A549 (cell line): ENCODE data around the gene SOX11. TPM values are rescaled to one million over a fixed set of nuclear protein-coding genes. Genes with fewer than 3 reads are reported as not detected.

ENCODE experiments used
- ATAC-seq, 2 experiments: fragments of 200-7000 bp in 1 of 2; fragments of >200 bp in 1 of 2; cut with Nextera tagmentation in 1 of 2; cut with Tn5 transposase in 1 of 2; 3 replicates each; pipeline versions ENCODE4 v1.8.0 to v1.9.1; 2018 to 2020; ENCODE audit warnings: mild to moderate bottlenecking in 1 of 2, moderate library complexity in 1 of 2
- CTCF ChIA-PET: fragments of 300-600 bp; sonication (Branson Sonifier 250); formaldehyde crosslinking; extraction: SDS; loops from one replicate; lab custom pipeline; 2021; ENCODE audit warnings: antibody characterized with exemption, inconsistent platforms; lab: Yijun Ruan, JAX
- POLR2A ChIA-PET: fragments of 350-600 bp; formaldehyde crosslinking; extraction: SDS; loops from one replicate; lab custom pipeline; 2021; ENCODE audit warnings: antibody characterized with exemption, inconsistent platforms; lab: Yijun Ruan, JAX
- DNase-seq, 2 experiments: peaks; one replicate each; pipeline versions ENCODE4 v3.0.0 to v3.0.0-alpha.2; 2011 to 2016; ENCODE audit warnings: low read depth in 1 of 2, low spot score in 1 of 2
- FAIRE-seq: peaks from 2 replicates; lab custom pipeline; 2011; peaks lifted over from hg19 to GRCh38; lab: Jason Lieb, UNC
- H3K27ac ChIP-seq, 2 experiments: fragments of >200 bp; sonication (Bioruptor Twin); formaldehyde crosslinking; 3 replicates each; pipeline ENCODE4 v1.5.1; 2016 to 2017
- H3K4me1 ChIP-seq: fragments of >200 bp; sonication (Bioruptor Twin); formaldehyde crosslinking; 3 replicates; pipeline ENCODE4 v1.6.1; 2016
- H3K4me2 ChIP-seq: fragments of >200 bp; sonication (Bioruptor Twin); formaldehyde crosslinking; 3 replicates; pipeline ENCODE4 v1.6.1; 2016
- H3K4me3 ChIP-seq: fragments of >200 bp; sonication (Bioruptor Twin); formaldehyde crosslinking; 3 replicates; pipeline ENCODE4 v1.5.1; 2016
- H3K9me3 ChIP-seq: fragments of >200 bp; sonication (Bioruptor Twin); formaldehyde crosslinking; 3 replicates; pipeline ENCODE4 v1.6.1; 2016
- BHLHE40 ChIP-seq: IDR thresholded peaks from 2 replicates; pipeline ENCODE4 v1.6.1; 2012; ENCODE audit warnings: low read depth, low read length, inconsistent platforms
- CBX8 ChIP-seq: fragments of 200-600 bp; sonication (generic); IDR thresholded peaks from 2 replicates; pipeline ENCODE4 v1.6.1; 2016
- CEBPB ChIP-seq, 2 experiments: fragments of >200 bp in 1 of 2; sonication (Bioruptor Twin) in 1 of 2; formaldehyde crosslinking in 1 of 2; IDR thresholded peaks; 2 replicates each; pipeline ENCODE4 v1.6.1; 2012 to 2016
- ELK1 ChIP-seq: fragments of 150-350 bp; IDR thresholded peaks from 2 replicates; pipeline ENCODE4 v1.6.1; 2014; ENCODE audit warnings: low read depth, mild to moderate bottlenecking, low read length
- FOSB ChIP-seq: fragments of 250-450 bp; sonication (Bioruptor Pico); IDR thresholded peaks from 2 replicates; pipeline ENCODE4 v1.5.0; 2020; ENCODE audit warnings: mild to moderate bottlenecking, moderate library complexity
- HEYL ChIP-seq: fragments of 250-450 bp; sonication (Bioruptor Pico); IDR thresholded peaks from 2 replicates; pipeline ENCODE4 v1.8.0; 2021; ENCODE audit warnings: mild to moderate bottlenecking, moderate library complexity
- MAFK ChIP-seq: fragments of 450-650 bp; IDR thresholded peaks from 2 replicates; pipeline ENCODE4 v1.6.1; 2014; ENCODE audit not compliant: partially characterized antibody
- MAX ChIP-seq: IDR thresholded peaks from 2 replicates; pipeline ENCODE4 v1.6.1; 2012
- NFE2L2 ChIP-seq: fragments of 150-350 bp; conservative IDR thresholded peaks from 2 replicates; pipeline ENCODE4 v1.6.1; 2014; ENCODE audit warnings: low read length
- NPAS2 ChIP-seq: fragments of 250-450 bp; sonication (Bioruptor Pico); IDR thresholded peaks from 2 replicates; pipeline ENCODE4 v1.8.0; 2022; ENCODE audit warnings: mild to moderate bottlenecking, moderate library complexity, borderline replicate concordance
- PHF8 ChIP-seq: fragments of 200-600 bp; sonication (generic); IDR thresholded peaks from 2 replicates; pipeline ENCODE4 v1.6.1; 2016; ENCODE audit warnings: low read depth, mild to moderate bottlenecking, antibody characterized with exemption, moderate library complexity, borderline replicate concordance
- POLR2A ChIP-seq: IDR thresholded peaks from 2 replicates; pipeline ENCODE4 v1.6.1; 2012; ENCODE audit warnings: mild to moderate bottlenecking, low read length
- POLR2AphosphoS2 ChIP-seq: conservative IDR thresholded peaks from 2 replicates; pipeline ENCODE4 v1.6.1; 2012; ENCODE audit warnings: low read length, improper control_type of control experiment, inconsistent platforms
- RCOR1 ChIP-seq: fragments of 150-350 bp; IDR thresholded peaks from 2 replicates; pipeline ENCODE4 v1.6.1; 2014; ENCODE audit warnings: antibody characterized with exemption, low read length, low read depth
- REST ChIP-seq: fragments of 200-600 bp; sonication (generic); IDR thresholded peaks from 2 replicates; pipeline ENCODE4 v1.6.1; 2016; ENCODE audit warnings: antibody characterized with exemption, mild to moderate bottlenecking, moderate library complexity
- RNF2 ChIP-seq: fragments of 200-600 bp; sonication (generic); IDR thresholded peaks from 2 replicates; pipeline ENCODE4 v1.6.1; 2016; ENCODE audit warnings: low read depth, mild to moderate bottlenecking, antibody characterized with exemption, moderate library complexity, borderline replicate concordance
- SMC3 ChIP-seq: fragments of >200 bp; sonication (Bioruptor Twin); formaldehyde crosslinking; IDR thresholded peaks from 3 replicates; pipeline ENCODE4 v1.6.1; 2018; ENCODE audit warnings: inconsistent platforms
- SREBF2 ChIP-seq: fragments of 450-650 bp; IDR thresholded peaks from 2 replicates; pipeline ENCODE4 v1.6.1; 2014; ENCODE audit warnings: mild to moderate bottlenecking, moderate library complexity
- TFCP2L1 ChIP-seq: fragments of 250-450 bp; sonication (Bioruptor Pico); IDR thresholded peaks from 2 replicates; pipeline ENCODE4 v1.5.0; 2021; ENCODE audit warnings: mild to moderate bottlenecking
- ZC3H11A ChIP-seq: fragments of 450-650 bp; IDR thresholded peaks from 2 replicates; pipeline ENCODE4 v1.6.1; 2014; ENCODE audit warnings: antibody characterized with exemption, mild to moderate bottlenecking
- ZFP36 ChIP-seq: fragments of 450-650 bp; IDR thresholded peaks from 2 replicates; pipeline ENCODE4 v1.6.1; 2014; ENCODE audit warnings: borderline replicate concordance; ENCODE audit not compliant: partially characterized antibody
- WGBS: methylation state at CpG from one replicate; pipeline ENCODE4 v1.1.6; 2017; ENCODE audit errors: missing lambda C conversion rate; 5-methylcytosine and 5-hydroxymethylcytosine counted together
- polyA plus RNA-seq, 4 experiments: library from polyadenylated mRNA; depleted of rRNA in 3 of 4; stranded (reverse); fragments of >200 nt; fragmentation: RNase III in 1 of 4; extraction: RNeasy Plus Mini Kit Qiagen cat#74134 plus additional on column Dnase treatment in 1 of 4; gene quantifications; 2 replicates in 3 of 4; 3 replicates in 1 of 4; pipeline ENCODE4 v1.2.3, GENCODE V29; 2011 to 2017
- TF ChIP-seq, protein P1 (sequence below): IDR thresholded peaks from 2 replicates; pipeline ENCODE4 v1.6.1; 2012
- TF ChIP-seq, protein P2 (sequence below): fragments of 250-450 bp; sonication (Bioruptor Pico); IDR thresholded peaks from 2 replicates; pipeline ENCODE4 v1.5.0; 2020; ENCODE audit warnings: low read depth, mild to moderate bottlenecking, moderate library complexity

SOX11 gene
- polyA plus RNA-seq, 2 of the 4 experiments (the other 2 are of a cell fraction) = not detected

DNA sequence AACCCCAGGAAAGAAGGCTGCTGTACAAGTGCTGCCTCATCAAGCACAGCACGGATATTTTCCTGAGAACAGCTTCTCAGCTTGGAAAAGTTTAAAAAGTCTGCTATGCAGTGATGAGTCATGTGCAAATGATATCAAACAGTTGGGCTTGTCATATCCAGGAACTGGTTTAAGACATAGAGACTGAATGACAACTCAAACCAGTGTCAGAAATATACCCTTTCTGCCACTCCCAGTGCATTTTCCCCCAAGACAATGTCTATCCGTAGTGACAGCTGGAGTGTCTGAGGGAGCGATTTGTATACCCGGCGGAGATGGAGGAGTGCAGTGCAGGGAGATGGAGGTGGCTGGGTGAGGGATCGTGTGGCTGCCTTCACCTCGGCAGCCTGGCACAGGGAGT is 28.2 kb downstream of the SOX11 start:
- H3K4me2 ChIP-seq = no peak overlapping the region
- H3K27ac ChIP-seq = no peak overlapping the region
- no peaks in the 10 kb centered on the region for H3K4me1 ChIP-seq
- 3% methylated on average over 7 of the region's 7 CpGs for WGBS
- no peak for DNase-seq
- CTCF ChIA-PET = interaction anchor here (0.6 kb wide), 1 partner anchor 35 kb away, joined by 3 read pairs; no protein-coding TSS in a partner anchor
- POLR2A ChIA-PET = no interaction called here
- ATAC-seq = no peak
- FAIRE-seq = no peak
- no peak overlapping the region for H3K4me3 ChIP-seq
- H3K9me3 ChIP-seq = peaks cover 14% of the 10 kb centered on the region; the same call in 2 of the 3 replicates
- TF ChIP-seq ELK1 (no peak), SREBF2 (no peak), CEBPB (IDR thresholded peaks at IDR 0.05) (no peak), NPAS2 (CRISPR knock-in tag) (no peak)

- no peak overlapping the region for H3K27ac ChIP-seq
- CTCF ChIA-PET = no interaction called here
- 5% methylated on average over 5 of the region's 5 CpGs for WGBS
- TF ChIP-seq NFE2L2 (no peak), RNF2 (no peak), HEYL (CRISPR knock-in tag) (no peak), SMC3 (no peak), BHLHE40 (no peak), POLR2A (no peak), RCOR1 (no peak), POLR2AphosphoS2 (no peak), MAX (no peak), CBX8 (no peak), TFCP2L1 (CRISPR knock-in tag) (no peak), FOSB (no peak), SREBF2 (no peak), ZFP36 (no peak), MAFK (no peak), REST (no peak), ZC3H11A (no peak), PHF8 (no peak)
- TF ChIP-seq, protein P1, sequence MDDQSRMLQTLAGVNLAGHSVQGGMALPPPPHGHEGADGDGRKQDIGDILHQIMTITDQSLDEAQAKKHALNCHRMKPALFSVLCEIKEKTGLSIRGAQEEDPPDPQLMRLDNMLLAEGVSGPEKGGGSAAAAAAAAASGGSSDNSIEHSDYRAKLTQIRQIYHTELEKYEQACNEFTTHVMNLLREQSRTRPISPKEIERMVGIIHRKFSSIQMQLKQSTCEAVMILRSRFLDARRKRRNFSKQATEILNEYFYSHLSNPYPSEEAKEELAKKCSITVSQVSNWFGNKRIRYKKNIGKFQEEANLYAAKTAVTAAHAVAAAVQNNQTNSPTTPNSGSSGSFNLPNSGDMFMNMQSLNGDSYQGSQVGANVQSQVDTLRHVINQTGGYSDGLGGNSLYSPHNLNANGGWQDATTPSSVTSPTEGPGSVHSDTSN = no peak
- TF ChIP-seq, protein P2, sequence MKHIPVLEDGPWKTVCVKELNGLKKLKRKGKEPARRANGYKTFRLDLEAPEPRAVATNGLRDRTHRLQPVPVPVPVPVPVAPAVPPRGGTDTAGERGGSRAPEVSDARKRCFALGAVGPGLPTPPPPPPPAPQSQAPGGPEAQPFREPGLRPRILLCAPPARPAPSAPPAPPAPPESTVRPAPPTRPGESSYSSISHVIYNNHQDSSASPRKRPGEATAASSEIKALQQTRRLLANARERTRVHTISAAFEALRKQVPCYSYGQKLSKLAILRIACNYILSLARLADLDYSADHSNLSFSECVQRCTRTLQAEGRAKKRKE = no peak
- no peak overlapping the region for H3K4me3 ChIP-seq
- H3K9me3 ChIP-seq = peaks cover 14% of the 10 kb centered on the region; the same call in 2 of the 3 replicates
- POLR2A ChIA-PET = no interaction called here
- DNase-seq = no peak
- no peak overlapping the region for H3K4me2 ChIP-seq
- no peak for FAIRE-seq
- no peak for ATAC-seq
- no peaks in the 10 kb centered on the region for H3K4me1 ChIP-seq
These were observed 30.1 kb downstream of the SOX11 start for GRCh38 chr2:5722236-5722635.
